WERI-Rb-1 (cell line): ENCODE measurements around the gene PLPPR1.

ENCODE experiments used
- DNase-seq: peaks from one replicate; pipeline ENCODE4 v3.0.0-alpha.2; 2020
- H3K27ac ChIP-seq: fragments of 250-450 bp; sonication (Bioruptor Pico); 2 replicates; pipeline ENCODE4 v1.5.1; 2020; ENCODE audit warnings: mild to moderate bottlenecking, moderate library complexity
- H3K27me3 ChIP-seq: fragments of 250-450 bp; sonication (Bioruptor Pico); 2 replicates; pipeline ENCODE4 v1.5.1; 2021; ENCODE audit warnings: mild to moderate bottlenecking, low read depth, moderate library complexity; ENCODE audit not compliant: insufficient read depth, severe bottlenecking
- H3K36me3 ChIP-seq: fragments of 250-450 bp; sonication (Bioruptor Pico); 2 replicates; pipeline ENCODE4 v1.5.1; 2020; ENCODE audit warnings: mild to moderate bottlenecking, moderate library complexity
- H3K4me3 ChIP-seq: 2 replicates; pipeline ENCODE4 v1.5.1; 2011; ENCODE audit warnings: low read depth, mild to moderate bottlenecking, control low read depth, low read length
- H3K9me3 ChIP-seq: fragments of 250-450 bp; sonication (Bioruptor Pico); 2 replicates; pipeline ENCODE4 v1.5.1; 2021; ENCODE audit warnings: mild to moderate bottlenecking, moderate library complexity; ENCODE audit not compliant: severe bottlenecking
- CTCF ChIP-seq: IDR thresholded peaks from 2 replicates; pipeline ENCODE4 v1.5.1; 2011; ENCODE audit warnings: low read depth, mild to moderate bottlenecking, control low read depth, inconsistent platforms, low read length

PLPPR1 gene

DNA sequence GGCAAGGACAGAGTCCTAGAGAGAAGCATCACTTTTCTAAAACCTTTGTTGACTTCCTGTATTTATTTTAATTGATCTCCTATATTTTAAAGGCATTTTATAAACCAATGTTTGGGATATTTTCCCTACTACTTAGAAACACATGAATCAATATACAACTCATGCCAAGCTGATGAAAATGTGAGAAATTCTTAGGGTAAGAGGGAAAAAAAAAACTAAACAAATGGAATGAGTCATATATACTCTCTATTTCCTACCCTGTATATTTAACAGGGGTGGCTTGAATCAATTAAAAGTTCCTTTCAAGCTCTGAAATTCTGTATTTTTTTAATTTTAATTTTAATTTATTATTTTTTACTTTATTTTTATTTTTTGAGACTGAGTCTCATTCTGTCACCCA, 336.7 kb downstream of the PLPPR1 start:
- no peaks in the 10 kb centered on the region for H3K36me3 ChIP-seq
- TF ChIP-seq CTCF = no peak
- H3K27ac ChIP-seq = no peak overlapping the region
- H3K27me3 ChIP-seq = no peaks in the 10 kb centered on the region
- no peaks in the 10 kb centered on the region for H3K9me3 ChIP-seq
- no peak overlapping the region for H3K4me3 ChIP-seq
- DNase-seq = no peak

DNA sequence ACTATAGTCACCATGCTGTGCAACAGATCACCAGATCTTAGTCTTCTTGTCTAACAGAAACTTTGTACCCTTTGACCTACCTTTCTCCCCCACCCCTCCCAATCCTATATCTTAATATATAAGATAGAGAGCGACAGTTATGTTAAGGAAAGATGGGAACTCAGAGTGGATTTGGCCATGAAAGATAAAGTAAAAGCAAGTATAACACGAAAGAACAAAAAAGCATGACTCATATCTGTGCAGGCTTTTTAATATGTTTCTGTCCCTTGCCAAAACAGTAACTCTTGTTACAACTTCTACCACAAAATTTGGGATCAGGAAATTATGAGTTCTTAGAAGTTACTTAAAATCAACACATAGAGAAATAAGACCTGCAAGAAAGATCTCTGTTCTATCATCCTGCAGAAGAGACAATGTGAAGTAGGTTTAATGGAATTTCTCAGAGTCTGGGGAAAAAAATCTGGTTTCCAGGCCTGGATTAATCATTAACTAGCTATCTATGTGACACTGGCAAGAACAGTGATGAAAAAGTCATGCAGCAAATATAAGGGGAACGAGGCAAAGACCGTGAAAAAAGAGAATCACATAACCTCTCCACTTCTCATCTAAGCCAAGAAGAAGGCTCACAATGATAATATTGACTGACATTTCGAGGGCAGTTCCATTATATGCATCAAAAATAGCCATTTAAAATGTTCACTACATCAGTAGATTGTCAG, 337.7 kb downstream of the PLPPR1 start:
- Histone ChIP-seq H3K27me3 (no peaks in the 10 kb centered on the region), H3K4me3 (no peak overlapping the region), H3K27ac (no peak overlapping the region), H3K36me3 (no peaks in the 10 kb centered on the region), H3K9me3 (no peaks in the 10 kb centered on the region)
- no peak for DNase-seq
- TF ChIP-seq CTCF = no peak

DNA sequence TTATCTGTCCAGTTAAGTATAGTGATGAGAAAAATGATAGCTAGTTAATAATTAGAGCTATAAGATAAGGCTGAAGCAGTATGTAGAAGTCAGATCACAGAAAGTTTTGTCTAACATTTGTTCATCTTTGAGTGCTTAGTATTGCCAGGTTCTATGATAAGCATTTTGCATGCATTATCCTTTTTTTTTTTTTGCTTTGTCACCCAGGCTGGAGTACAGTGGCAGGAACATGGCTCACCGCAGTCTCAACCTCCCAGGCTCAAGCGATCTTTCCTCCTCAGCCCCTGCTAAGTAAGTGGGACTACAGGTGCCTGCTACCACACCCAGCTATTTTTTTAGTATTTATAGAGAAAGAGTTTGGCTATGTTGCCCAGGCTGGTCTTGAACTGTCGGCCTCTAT, 338.8 kb downstream of the PLPPR1 start:
- no peak for DNase-seq
- Histone ChIP-seq H3K9me3 (no peaks in the 10 kb centered on the region), H3K4me3 (no peak overlapping the region), H3K27ac (no peak overlapping the region), H3K36me3 (no peaks in the 10 kb centered on the region), H3K27me3 (no peaks in the 10 kb centered on the region)
- TF ChIP-seq CTCF = no peak

- H3K36me3 ChIP-seq = no peaks in the 10 kb centered on the region
- no peak for DNase-seq
- no peak overlapping the region for H3K4me3 ChIP-seq
- H3K9me3 ChIP-seq = no peaks in the 10 kb centered on the region
- no peaks in the 10 kb centered on the region for H3K27me3 ChIP-seq
- TF ChIP-seq CTCF = no peak
- H3K27ac ChIP-seq = no peak overlapping the region
Measured at GRCh38 chr9:101369286-101369685, 340.8 kb downstream of the PLPPR1 start.

DNA sequence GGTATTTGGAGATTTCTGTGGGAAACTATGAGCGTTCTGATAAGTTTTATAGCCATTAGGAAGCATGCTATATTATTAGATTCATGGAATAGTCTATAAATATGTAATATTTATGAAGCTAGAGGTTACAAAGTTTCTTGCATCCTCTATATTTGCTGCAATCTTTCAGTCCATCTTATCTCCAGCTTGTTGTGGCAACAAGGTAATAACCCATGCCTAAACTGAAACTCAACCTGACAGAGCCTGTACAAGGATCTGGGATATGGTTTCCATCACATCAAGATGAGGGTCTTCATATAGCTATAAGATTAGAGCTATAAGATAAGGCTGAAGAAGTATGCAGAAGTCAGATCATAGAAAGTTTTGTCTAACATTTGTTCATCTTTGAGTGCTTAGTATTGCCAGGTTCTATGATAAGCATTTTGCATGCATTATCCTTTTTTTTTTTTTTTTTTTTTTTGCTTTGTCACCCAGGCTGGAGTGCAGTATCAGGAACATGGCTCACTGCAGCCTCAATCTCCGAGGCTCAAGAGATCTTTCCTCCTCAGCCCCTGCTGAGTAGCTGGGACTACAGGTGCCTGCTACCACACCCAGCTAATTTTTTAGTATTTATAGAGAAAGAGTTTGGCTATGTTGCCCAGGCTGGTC, 341.5 kb downstream of the PLPPR1 start:
- H3K36me3 ChIP-seq = no peaks in the 10 kb centered on the region
- DNase-seq = no peak
- H3K27ac ChIP-seq = no peak overlapping the region
- H3K27me3 ChIP-seq = no peaks in the 10 kb centered on the region
- no peaks in the 10 kb centered on the region for H3K9me3 ChIP-seq
- TF ChIP-seq CTCF = no peak
- no peak overlapping the region for H3K4me3 ChIP-seq
